ENCODE measurements around the gene ANXA4. TPM values are rescaled to one million over a fixed set of nuclear protein-coding genes. Genes with fewer than 3 reads are reported as not detected.

ANXA4 gene
- total RNA-seq, 1 donor from 2014 or later, result 6.6 TPM

- TF ChIP-seq, protein P1, sequence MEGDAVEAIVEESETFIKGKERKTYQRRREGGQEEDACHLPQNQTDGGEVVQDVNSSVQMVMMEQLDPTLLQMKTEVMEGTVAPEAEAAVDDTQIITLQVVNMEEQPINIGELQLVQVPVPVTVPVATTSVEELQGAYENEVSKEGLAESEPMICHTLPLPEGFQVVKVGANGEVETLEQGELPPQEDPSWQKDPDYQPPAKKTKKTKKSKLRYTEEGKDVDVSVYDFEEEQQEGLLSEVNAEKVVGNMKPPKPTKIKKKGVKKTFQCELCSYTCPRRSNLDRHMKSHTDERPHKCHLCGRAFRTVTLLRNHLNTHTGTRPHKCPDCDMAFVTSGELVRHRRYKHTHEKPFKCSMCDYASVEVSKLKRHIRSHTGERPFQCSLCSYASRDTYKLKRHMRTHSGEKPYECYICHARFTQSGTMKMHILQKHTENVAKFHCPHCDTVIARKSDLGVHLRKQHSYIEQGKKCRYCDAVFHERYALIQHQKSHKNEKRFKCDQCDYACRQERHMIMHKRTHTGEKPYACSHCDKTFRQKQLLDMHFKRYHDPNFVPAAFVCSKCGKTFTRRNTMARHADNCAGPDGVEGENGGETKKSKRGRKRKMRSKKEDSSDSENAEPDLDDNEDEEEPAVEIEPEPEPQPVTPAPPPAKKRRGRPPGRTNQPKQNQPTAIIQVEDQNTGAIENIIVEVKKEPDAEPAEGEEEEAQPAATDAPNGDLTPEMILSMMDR (conservative IDR thresholded peaks at IDR 0.05), result no peak
- Mint-ChIP-seq H3K27ac (ENCODE audit: unreplicated experiment) (no peak overlapping the region), H3K4me1 (peaks cover 48% of the 10 kb centered on the region), H3K4me3 (peak overlapping the region; percentile 89), H3K36me3 (ENCODE audit: low read depth) (no peaks in the 10 kb centered on the region), H3K9me3 (no peaks in the 10 kb centered on the region), H3K27me3 (ENCODE audit: low read depth) (no peaks in the 10 kb centered on the region)
- DNase-seq (ENCODE audit: low read depth, low spot score), result no peak
Observed at GRCh38 chr2:69831354-69831905, 89.5 kb downstream of the ANXA4 start.

GRCh38 chr2:69833752-69834151 is 91.8 kb downstream of the ANXA4 start:
- Mint-ChIP-seq H3K27me3 (ENCODE audit: low read depth) (no peaks in the 10 kb centered on the region), H3K9me3 (no peaks in the 10 kb centered on the region), H3K4me1 (peaks cover 43% of the 10 kb centered on the region), H3K27ac (ENCODE audit: unreplicated experiment) (no peak overlapping the region), H3K4me3 (peak overlapping the region; percentile 38), H3K36me3 (ENCODE audit: low read depth) (no peaks in the 10 kb centered on the region)
- no peak for DNase-seq (ENCODE audit: low read depth, low spot score)
- TF ChIP-seq, protein P1 (conservative IDR thresholded peaks at IDR 0.05), result no peak

DNA sequence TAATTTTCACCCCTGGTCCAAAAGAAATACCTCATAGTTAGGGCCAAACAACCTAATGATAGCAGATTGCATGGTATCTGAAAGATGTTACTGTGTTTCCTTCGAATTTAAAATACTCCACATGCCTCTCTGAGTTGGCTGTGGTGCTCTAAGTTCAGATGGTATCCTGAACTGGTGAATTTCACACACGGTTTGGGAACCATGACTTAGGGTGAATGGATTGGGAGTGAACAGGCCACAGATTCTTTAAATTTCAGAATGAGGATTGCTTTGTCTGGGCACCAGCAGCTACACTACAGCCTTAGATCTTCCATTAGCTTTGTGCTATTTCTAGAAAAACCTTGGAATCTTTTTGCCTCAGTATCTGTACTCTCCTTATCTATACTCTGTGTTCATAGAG is 93.7 kb downstream of the ANXA4 start:
- Mint-ChIP-seq H3K27me3 (ENCODE audit: low read depth) (no peaks in the 10 kb centered on the region), H3K9me3 (no peaks in the 10 kb centered on the region), H3K36me3 (ENCODE audit: low read depth) (no peaks in the 10 kb centered on the region), H3K4me1 (peaks cover 31% of the 10 kb centered on the region), H3K27ac (ENCODE audit: unreplicated experiment) (no peak overlapping the region), H3K4me3 (no peak overlapping the region)
- TF ChIP-seq, protein P1 (conservative IDR thresholded peaks at IDR 0.05), result no peak
- no peak for DNase-seq (ENCODE audit: low read depth, low spot score)

GRCh38 chr2:69836316-69836715 is 94.4 kb downstream of the ANXA4 start:
- no peaks in the 10 kb centered on the region for H3K36me3 Mint-ChIP-seq (ENCODE audit: low read depth)
- H3K9me3 Mint-ChIP-seq, result no peaks in the 10 kb centered on the region
- no peak overlapping the region for H3K4me3 Mint-ChIP-seq
- peaks cover 28% of the 10 kb centered on the region for H3K4me1 Mint-ChIP-seq
- H3K27me3 Mint-ChIP-seq (ENCODE audit: low read depth), result no peaks in the 10 kb centered on the region
- DNase-seq (ENCODE audit: low read depth, low spot score), result no peak
- H3K27ac Mint-ChIP-seq (ENCODE audit: unreplicated experiment), result no peak overlapping the region
- TF ChIP-seq, protein P1 (conservative IDR thresholded peaks at IDR 0.05), result no peak

DNA sequence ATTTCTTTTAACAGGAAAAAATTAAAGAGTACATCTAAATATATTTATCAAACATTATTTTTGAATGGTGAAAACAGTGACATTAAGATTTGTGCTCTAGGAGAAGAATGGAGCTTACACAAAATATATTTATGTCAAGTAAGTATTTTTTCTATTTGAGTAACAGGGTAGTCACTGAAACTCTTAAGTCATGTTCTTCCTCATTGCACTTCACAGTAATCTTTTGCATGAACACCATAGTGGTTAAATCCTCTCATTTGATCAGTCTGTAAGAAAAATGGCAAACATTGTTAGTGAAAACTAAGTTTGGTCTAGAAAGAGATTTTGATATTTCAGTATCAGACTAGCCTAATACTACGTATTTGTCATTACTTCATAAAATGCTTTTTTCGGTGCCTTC is 95.6 kb downstream of the ANXA4 start:
- no peaks in the 10 kb centered on the region for H3K36me3 Mint-ChIP-seq (ENCODE audit: low read depth)

More for the DNA sequence above, 95.6 kb downstream of the ANXA4 start:
- Mint-ChIP-seq H3K4me3 (no peak overlapping the region), H3K9me3 (no peaks in the 10 kb centered on the region), H3K4me1 (peaks cover 22% of the 10 kb centered on the region), H3K27me3 (ENCODE audit: low read depth) (no peaks in the 10 kb centered on the region), H3K27ac (ENCODE audit: unreplicated experiment) (no peak overlapping the region)
- no peak for DNase-seq (ENCODE audit: low read depth, low spot score)
- TF ChIP-seq, protein P1 (conservative IDR thresholded peaks at IDR 0.05), result no peak

All from neural crest cell (in vitro differentiated cells).